ENCODE data around the gene RAB1B.
"Not testable (repeated sequence)": the region's sequence is repeated elsewhere in the genome, so short reads cannot be mapped to it uniquely, and the experiment has no call there.

Gene RAB1B

GRCh38 chr11:66239998-66240780 is 28.2 kb upstream of the RAB1B start:
- no peak for DNase-seq (ENCODE audit: low read depth in 2 of 2)

- no peak for DNase-seq (ENCODE audit: low read depth in 2 of 2)
Measured at GRCh38 chr11:66240781-66241136, 27.7 kb upstream of the RAB1B start.

GRCh38 chr11:66242095-66242765 is 26.2 kb upstream of the RAB1B start:
- no peak for DNase-seq (ENCODE audit: low read depth in 2 of 2)

GRCh38 chr11:66243782-66244535 is 24.5 kb upstream of the RAB1B start:
- DNase-seq (ENCODE audit: low read depth in 2 of 2): no peak

GRCh38 chr11:66247295-66247694 is 21.1 kb upstream of the RAB1B start:
- DNase-seq (ENCODE audit: low read depth in 2 of 2): no peak

GRCh38 chr11:66247801-66248200 is 20.6 kb upstream of the RAB1B start:
- DNase-seq (ENCODE audit: low read depth in 2 of 2): no peak

- no peak for DNase-seq (ENCODE audit: low read depth in 2 of 2)
Measured at GRCh38 chr11:66248903-66249302, 19.5 kb upstream of the RAB1B start.

- DNase-seq (ENCODE audit: low read depth in 2 of 2): no peak
Measured at GRCh38 chr11:66251809-66252208, 16.6 kb upstream of the RAB1B start.

GRCh38 chr11:66253081-66253480 is 15.4 kb upstream of the RAB1B start:
- DNase-seq (ENCODE audit: low read depth in 2 of 2): not testable (repeated sequence)

GRCh38 chr11:66258473-66258893 is 10.0 kb upstream of the RAB1B start:
- DNase-seq (ENCODE audit: low read depth in 2 of 2): no peak

GRCh38 chr11:66259225-66259624 is 9.2 kb upstream of the RAB1B start:
- no peak for DNase-seq (ENCODE audit: low read depth in 2 of 2)

- DNase-seq (ENCODE audit: low read depth in 2 of 2): no peak
Measured at GRCh38 chr11:66259956-66260355, 8.5 kb upstream of the RAB1B start.

GRCh38 chr11:66261578-66261977 is 6.9 kb upstream of the RAB1B start:
- DNase-seq (ENCODE audit: low read depth in 2 of 2): no peak

- no peak for DNase-seq (ENCODE audit: low read depth in 2 of 2)
Measured at GRCh38 chr11:66262191-66262590, 6.2 kb upstream of the RAB1B start.

GRCh38 chr11:66262696-66263095 is 5.7 kb upstream of the RAB1B start:
- DNase-seq (ENCODE audit: low read depth in 2 of 2): no peak

GRCh38 chr11:66263231-66263630 is 5.2 kb upstream of the RAB1B start:
- DNase-seq (ENCODE audit: low read depth in 2 of 2): no peak

- no peak for DNase-seq (ENCODE audit: low read depth in 2 of 2)
Measured at GRCh38 chr11:66263785-66264184, 4.7 kb upstream of the RAB1B start.

- no peak for DNase-seq (ENCODE audit: low read depth in 2 of 2)
Measured at GRCh38 chr11:66264383-66264782, 4.1 kb upstream of the RAB1B start.

- no peak for DNase-seq (ENCODE audit: low read depth in 2 of 2)
Measured at GRCh38 chr11:66264914-66265313, 3.5 kb upstream of the RAB1B start.

GRCh38 chr11:66265531-66266377 is 2.7 kb upstream of the RAB1B start:
- DNase-seq (ENCODE audit: low read depth in 2 of 2): no peak

- no peak for DNase-seq (ENCODE audit: low read depth in 2 of 2)
Measured at GRCh38 chr11:66266378-66267038, 1.9 kb upstream of the RAB1B start.

Measured in stimulated activated CD4-positive, alpha-beta T cell treated with anti-CD3 and anti-CD28 coated beads, Interleukin-1b, Interleukin-23, amount 100 ng/mL, for 4 hours (primary cell).